ENCODE results near the gene THRB.

GRCh38 chr3:24364359-24364758, 130.3 kb downstream of the THRB start:
- TF ChIP-seq CTCF (IDR thresholded peaks at IDR 0.05) = no peak
- no peak for TF ChIP-seq POLR2A (IDR thresholded peaks at IDR 0.05)
